IMR-90 (cell line): ENCODE data around the gene CLIC5. TPM values are rescaled to one million over a fixed set of nuclear protein-coding genes. Genes with fewer than 3 reads are reported as not detected.

Experiments
- ATAC-seq: fragments of 200-7000 bp; cut with Tn5 transposase; 2 replicates; pipeline ENCODE4 v1.9.1; 2020; ENCODE audit warnings: low read depth, mild to moderate bottlenecking, moderate library complexity
- BruUV-seq: library from RNA; stranded (reverse); fragments of 400-500 nt; replicated peaks from 2 replicates; lab custom pipeline; 2021; lab: Mats Ljungman, UMichigan
- CTCF ChIA-PET: fragments of 300-600 bp; formaldehyde crosslinking; extraction: SDS; loops from one replicate; lab custom pipeline; 2021; ENCODE audit warnings: antibody characterized with exemption; lab: Yijun Ruan, JAX
- POLR2A ChIA-PET: fragments of 300-600 bp; sonication (Branson Sonifier 250); formaldehyde crosslinking; loops from one replicate; lab custom pipeline; 2022; ENCODE audit warnings: antibody characterized with exemption; ENCODE audit not compliant: unreplicated experiment; lab: Charles Lee
- DNase-seq: peaks from one replicate; pipeline ENCODE4 v3.0.0; 2013
- H2AFZ ChIP-seq: replicated peaks from 2 replicates; pipeline ENCODE3; 2013; ENCODE audit warnings: low read length, mild to moderate bottlenecking; ENCODE audit not compliant: poor library complexity
- H2AK5ac ChIP-seq: 2 replicates; pipeline ENCODE4 v1.6.1; 2013; ENCODE audit warnings: low read depth, low read length, inconsistent platforms
- H2AK9ac ChIP-seq: replicated peaks from 2 replicates; pipeline ENCODE3; 2013; ENCODE audit warnings: mild to moderate bottlenecking, low read depth, low read length, moderate library complexity; ENCODE audit not compliant: poor library complexity
- H2BK120ac ChIP-seq: 2 replicates; pipeline ENCODE4 v1.6.1; 2013; ENCODE audit warnings: low read depth, low read length, inconsistent platforms
- H2BK15ac ChIP-seq: 3 replicates; pipeline ENCODE4 v1.6.1; 2013; ENCODE audit warnings: low read depth, low read length, inconsistent platforms
- H2BK20ac ChIP-seq: 2 replicates; pipeline ENCODE4 v1.6.1; 2013; ENCODE audit warnings: low read depth, mild to moderate bottlenecking, inconsistent platforms, low read length, moderate library complexity
- H2BK5ac ChIP-seq: 2 replicates; pipeline ENCODE4 v1.6.1; 2013; ENCODE audit warnings: mild to moderate bottlenecking, low read depth, low read length, inconsistent platforms; ENCODE audit not compliant: poor library complexity, severe bottlenecking
- H3K14ac ChIP-seq: replicated peaks from 2 replicates; pipeline ENCODE4 v1.6.1; 2013; ENCODE audit warnings: low read depth, low read length, inconsistent platforms
- H3K18ac ChIP-seq: 2 replicates; pipeline ENCODE4 v1.6.1; 2013; ENCODE audit warnings: low read depth, low read length, control low read depth
- H3K23ac ChIP-seq: 2 replicates; pipeline ENCODE4 v1.6.1; 2013; ENCODE audit warnings: low read depth, low read length, inconsistent platforms
- H3K27ac ChIP-seq: 2 replicates; pipeline ENCODE4 v1.5.1; 2013; ENCODE audit warnings: mild to moderate bottlenecking, control low read depth, low read length; ENCODE audit not compliant: insufficient read depth
- H3K27me3 ChIP-seq: 2 replicates; pipeline ENCODE4 v1.6.1; 2013; ENCODE audit warnings: low read length; ENCODE audit not compliant: control insufficient read depth, insufficient read depth
- H3K36me3 ChIP-seq: 2 replicates; pipeline ENCODE4 v1.6.1; 2013; ENCODE audit warnings: low read length, mixed read lengths; ENCODE audit not compliant: control insufficient read depth, insufficient read depth
- H3K4ac ChIP-seq: 2 replicates; pipeline ENCODE4 v1.6.1; 2013; ENCODE audit warnings: low read depth, low read length, inconsistent platforms
- H3K4me1 ChIP-seq: 2 replicates; pipeline ENCODE4 v1.6.1; 2013; ENCODE audit warnings: low read length, mixed read lengths; ENCODE audit not compliant: control insufficient read depth, insufficient read depth
- H3K4me2 ChIP-seq: 2 replicates; pipeline ENCODE4 v1.6.1; 2013; ENCODE audit warnings: low read depth, mild to moderate bottlenecking, control low read depth, low read length, moderate library complexity
- H3K4me3 ChIP-seq: 2 replicates; pipeline ENCODE4 v1.5.1; 2013; ENCODE audit warnings: low read depth, mild to moderate bottlenecking, control low read depth, low read length, moderate library complexity; ENCODE audit not compliant: insufficient read depth
- H3K56ac ChIP-seq: 2 replicates; pipeline ENCODE4 v1.6.1; 2013; ENCODE audit warnings: low read length, inconsistent platforms; ENCODE audit not compliant: insufficient read depth; ENCODE audit errors: extremely low read depth
- H3K79me1 ChIP-seq, 2 experiments: 2 replicates each; pipeline ENCODE4 v1.6.1; 2013; ENCODE audit warnings: low read length in 2 of 2, inconsistent platforms in 1 of 2, low read depth in 1 of 2
- H3K9ac ChIP-seq: 2 replicates; pipeline ENCODE4 v1.6.1; 2013; ENCODE audit warnings: low read depth, low read length, control low read depth
- H3K9me1 ChIP-seq: 2 replicates; pipeline ENCODE4 v1.6.1; 2013; ENCODE audit warnings: low read length, inconsistent platforms; ENCODE audit not compliant: insufficient read depth
- H3K9me3 ChIP-seq: 2 replicates; pipeline ENCODE4 v1.6.1; 2013; ENCODE audit warnings: low read length; ENCODE audit not compliant: control insufficient read depth, insufficient read depth
- H4K20me1 ChIP-seq: 2 replicates; pipeline ENCODE4 v1.6.1; 2013; ENCODE audit warnings: low read length, inconsistent platforms; ENCODE audit not compliant: insufficient read depth
- H4K5ac ChIP-seq: 2 replicates; pipeline ENCODE4 v1.6.1; 2013; ENCODE audit warnings: mild to moderate bottlenecking, low read depth, low read length, control low read depth
- H4K8ac ChIP-seq, 2 experiments: 2 replicates each; pipeline ENCODE4 v1.6.1; 2013; ENCODE audit warnings: low read depth in 2 of 2, low read length in 2 of 2, control low read depth in 1 of 2, inconsistent platforms in 1 of 2
- H4K91ac ChIP-seq: 2 replicates; pipeline ENCODE4 v1.6.1; 2013; ENCODE audit warnings: low read depth, low read length, inconsistent platforms; ENCODE audit not compliant: insufficient read depth
- BHLHE40 ChIP-seq: fragments of 150-350 bp; IDR thresholded peaks from 2 replicates; pipeline ENCODE4 v1.6.1; 2016; ENCODE audit warnings: mild to moderate bottlenecking, low read depth, low read length
- CEBPB ChIP-seq: IDR thresholded peaks from 2 replicates; pipeline ENCODE4 v1.6.1; 2012; ENCODE audit warnings: low read depth, low read length, improper control_type of control experiment
- CHD1 ChIP-seq: IDR thresholded peaks from 2 replicates; pipeline ENCODE4 v1.6.1; 2012; ENCODE audit warnings: low read depth, low read length, improper control_type of control experiment
- FOS ChIP-seq: fragments of 150-350 bp; IDR thresholded peaks from 2 replicates; pipeline ENCODE4 v1.6.1; 2016; ENCODE audit warnings: low read depth, low read length
- MAFK ChIP-seq: IDR thresholded peaks from 2 replicates; pipeline ENCODE4 v1.6.1; 2012; ENCODE audit warnings: low read depth, low read length, improper control_type of control experiment
- MXI1 ChIP-seq: IDR thresholded peaks from 2 replicates; pipeline ENCODE4 v1.6.1; 2012; ENCODE audit warnings: low read depth, mild to moderate bottlenecking, low read length, moderate library complexity, borderline replicate concordance
- NFE2L2 ChIP-seq: fragments of 150-350 bp; IDR thresholded peaks from 2 replicates; pipeline ENCODE4 v1.6.1; 2016; ENCODE audit warnings: low read depth, mild to moderate bottlenecking, low read length
- POLR2A ChIP-seq: IDR thresholded peaks from 2 replicates; pipeline ENCODE4 v1.6.1; 2012; ENCODE audit warnings: mild to moderate bottlenecking, low read depth, low read length
- RAD21 ChIP-seq: IDR thresholded peaks from 2 replicates; pipeline ENCODE4 v1.6.1; 2012; ENCODE audit warnings: low read length, improper control_type of control experiment
- RCOR1 ChIP-seq: IDR thresholded peaks from 2 replicates; pipeline ENCODE4 v1.6.1; 2012; ENCODE audit warnings: mild to moderate bottlenecking, low read length, improper control_type of control experiment; ENCODE audit not compliant: insufficient replicate concordance
- RFX5 ChIP-seq: IDR thresholded peaks from 2 replicates; pipeline ENCODE4 v1.8.0; 2012; ENCODE audit warnings: low read depth, mild to moderate bottlenecking, low read length, moderate library complexity
- USF2 ChIP-seq: fragments of 150-350 bp; IDR thresholded peaks from 2 replicates; pipeline ENCODE4 v1.6.1; 2017; ENCODE audit warnings: mild to moderate bottlenecking, antibody characterized with exemption, low read length, low read depth
- WGBS, 2 experiments: methylation state at CpG; one replicate each; pipeline versions ENCODE4 v1.1.5 to v1.1.7; 2013; ENCODE audit warnings: missing lambda C conversion rate in 2 of 2; ENCODE audit not compliant: insufficient read length in 1 of 2; ENCODE audit errors: extremely low coverage in 2 of 2; 5-methylcytosine and 5-hydroxymethylcytosine counted together
- dilution Hi-C: fragments of 300-500 bp; cut with HindIII; formaldehyde crosslinking; loops from one replicate; pipeline ENCODE4 v1.14.3; 2018; ENCODE audit warnings: low sequenced_read_pairs; ENCODE audit not compliant: unreplicated experiment
- in situ Hi-C: fragments of 300-500 bp; cut with MboI; formaldehyde crosslinking; loops from 3 replicates; pipeline ENCODE4 v1.14.3; 2019; ENCODE audit warnings: low sequenced_read_pairs, inconsistent platforms, mixed read lengths
- intact Hi-C: fragments of 100-400 bp; cut with micrococcal nuclease; formaldehyde crosslinking; loops from 2 replicates; pipeline ENCODE4 v1.10.0; 2022
- polyA plus RNA-seq, 3 experiments: library from polyadenylated mRNA; depleted of rRNA; stranded (reverse); fragments of >200 nt; gene quantifications; 2 replicates each; pipeline ENCODE4 v1.2.3, GENCODE V29; 2012; ENCODE audit warnings: low replicate concordance in 1 of 3
- total RNA-seq: library from RNA; depleted of rRNA; stranded (reverse); fragments of >200 nt; gene quantifications from 2 replicates; pipeline ENCODE4 v1.2.3, GENCODE V29; 2012
- TF ChIP-seq, protein P1 (sequence below): conservative IDR thresholded peaks from 2 replicates; pipeline ENCODE4 v1.5.1; 2012; ENCODE audit warnings: mild to moderate bottlenecking, low read depth, low read length, improper control_type of control experiment
- TF ChIP-seq, protein P2 (sequence below): fragments of 150-350 bp; IDR thresholded peaks from 2 replicates; pipeline ENCODE4 v1.6.1; 2016; ENCODE audit warnings: low read depth, mild to moderate bottlenecking, low read length, moderate library complexity, borderline replicate concordance

CLIC5 gene
- total and polyA plus RNA-seq, 2 of the 4 experiments (the other 2 are of a cell fraction), result not detected

- no peak overlapping the region for H2AFZ ChIP-seq
- POLR2A ChIA-PET, result no interaction called here
- H4K20me1 ChIP-seq, result no peaks in the 10 kb centered on the region
- H3K36me3 ChIP-seq, result no peaks in the 10 kb centered on the region
- no peak overlapping the region for H2BK15ac ChIP-seq
- TF ChIP-seq, protein P1, sequence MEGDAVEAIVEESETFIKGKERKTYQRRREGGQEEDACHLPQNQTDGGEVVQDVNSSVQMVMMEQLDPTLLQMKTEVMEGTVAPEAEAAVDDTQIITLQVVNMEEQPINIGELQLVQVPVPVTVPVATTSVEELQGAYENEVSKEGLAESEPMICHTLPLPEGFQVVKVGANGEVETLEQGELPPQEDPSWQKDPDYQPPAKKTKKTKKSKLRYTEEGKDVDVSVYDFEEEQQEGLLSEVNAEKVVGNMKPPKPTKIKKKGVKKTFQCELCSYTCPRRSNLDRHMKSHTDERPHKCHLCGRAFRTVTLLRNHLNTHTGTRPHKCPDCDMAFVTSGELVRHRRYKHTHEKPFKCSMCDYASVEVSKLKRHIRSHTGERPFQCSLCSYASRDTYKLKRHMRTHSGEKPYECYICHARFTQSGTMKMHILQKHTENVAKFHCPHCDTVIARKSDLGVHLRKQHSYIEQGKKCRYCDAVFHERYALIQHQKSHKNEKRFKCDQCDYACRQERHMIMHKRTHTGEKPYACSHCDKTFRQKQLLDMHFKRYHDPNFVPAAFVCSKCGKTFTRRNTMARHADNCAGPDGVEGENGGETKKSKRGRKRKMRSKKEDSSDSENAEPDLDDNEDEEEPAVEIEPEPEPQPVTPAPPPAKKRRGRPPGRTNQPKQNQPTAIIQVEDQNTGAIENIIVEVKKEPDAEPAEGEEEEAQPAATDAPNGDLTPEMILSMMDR, result no peak
- no peak for TF ChIP-seq NFE2L2
- TF ChIP-seq MXI1, result no peak
- TF ChIP-seq USF2, result no peak
- no peak for TF ChIP-seq BHLHE40
- TF ChIP-seq FOS, result no peak
- no peak for TF ChIP-seq POLR2A
- TF ChIP-seq RAD21, result no peak
- TF ChIP-seq, protein P2, sequence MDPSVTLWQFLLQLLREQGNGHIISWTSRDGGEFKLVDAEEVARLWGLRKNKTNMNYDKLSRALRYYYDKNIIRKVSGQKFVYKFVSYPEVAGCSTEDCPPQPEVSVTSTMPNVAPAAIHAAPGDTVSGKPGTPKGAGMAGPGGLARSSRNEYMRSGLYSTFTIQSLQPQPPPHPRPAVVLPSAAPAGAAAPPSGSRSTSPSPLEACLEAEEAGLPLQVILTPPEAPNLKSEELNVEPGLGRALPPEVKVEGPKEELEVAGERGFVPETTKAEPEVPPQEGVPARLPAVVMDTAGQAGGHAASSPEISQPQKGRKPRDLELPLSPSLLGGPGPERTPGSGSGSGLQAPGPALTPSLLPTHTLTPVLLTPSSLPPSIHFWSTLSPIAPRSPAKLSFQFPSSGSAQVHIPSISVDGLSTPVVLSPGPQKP, result no peak
- no peak for TF ChIP-seq CEBPB
- TF ChIP-seq RCOR1, result no peak
- TF ChIP-seq RFX5, result no peak
- TF ChIP-seq MAFK, result no peak
- TF ChIP-seq CHD1, result no peak
- H3K27ac ChIP-seq, result no peak overlapping the region
- no peaks in the 10 kb centered on the region for H3K9me1 ChIP-seq
- CTCF ChIA-PET, result no interaction called here
- no peak overlapping the region for H3K9ac ChIP-seq
- no peak overlapping the region for H2AK5ac ChIP-seq
- H2BK5ac ChIP-seq, result no peak overlapping the region
- no peak overlapping the region for H3K14ac ChIP-seq
- dilution Hi-C loops, result no loop called here
- H3K4me3 ChIP-seq, result no peak overlapping the region
- no peak overlapping the region for H4K91ac ChIP-seq
- in situ Hi-C loops, result no loop called here
- intact Hi-C loops, result no loop called here
- H3K23ac ChIP-seq, result no peak overlapping the region
- no peak overlapping the region for H2BK120ac ChIP-seq
- no peaks in the 10 kb centered on the region for H3K79me1 ChIP-seq
- no peak overlapping the region for H2BK20ac ChIP-seq
- no peak overlapping the region for H3K4ac ChIP-seq
- H4K5ac ChIP-seq, result no peak overlapping the region
- ATAC-seq, result no peak
- no peak overlapping the region for H3K18ac ChIP-seq
- no peak overlapping the region for H3K4me2 ChIP-seq
- no peaks in the 10 kb centered on the region for H3K4me1 ChIP-seq
- BruUV-seq, result no TSS peak
- no peak overlapping the region for H2AK9ac ChIP-seq
- H3K56ac ChIP-seq, result no peak overlapping the region
- no peaks in the 10 kb centered on the region for H3K27me3 ChIP-seq
- no CpG with 5 or more reads among the region's 1 CpG for WGBS, 2 experiments
- H3K9me3 ChIP-seq, result no peaks in the 10 kb centered on the region
- DNase-seq, result no peak
- H4K8ac ChIP-seq, result no peak overlapping the region
These were observed 14.8 kb downstream of the CLIC5 start for GRCh38 chr6:46000905-46001304.
